GM19397 (cell line): Measurements from ENCODE around the gene ZBTB12.
A peak's percentile ranks its signal among the peaks of the same experiment; 100 is the strongest.
"Not testable (repeated sequence)": the region's sequence is repeated elsewhere in the genome, so short reads cannot be mapped to it uniquely, and the experiment has no call there.

ENCODE experiments used
- ATAC-seq: cut with Tn5 transposase; IDR thresholded peaks from one replicate; pipeline ENCODE4 v1.9.1; 2021; ENCODE audit warnings: mild to moderate bottlenecking, moderate library complexity; ENCODE audit not compliant: unreplicated experiment

The ZBTB12 gene

GRCh38 chr6:31877125-31877650 is 24.7 kb downstream of the ZBTB12 start:
- ATAC-seq, result no peak

- ATAC-seq, result no peak
Measured at GRCh38 chr6:31876357-31876756, 25.5 kb downstream of the ZBTB12 start.

- ATAC-seq, result no peak
Measured at GRCh38 chr6:31875877-31876276, 26.0 kb downstream of the ZBTB12 start.

- no peak for ATAC-seq
Measured at GRCh38 chr6:31874836-31875572, 26.9 kb downstream of the ZBTB12 start.

GRCh38 chr6:31874084-31874670 is 27.7 kb downstream of the ZBTB12 start:
- no peak for ATAC-seq

- ATAC-seq, result no peak
Measured at GRCh38 chr6:31871046-31871659, 30.7 kb downstream of the ZBTB12 start.

GRCh38 chr6:31870385-31870921 is 31.4 kb downstream of the ZBTB12 start:
- no peak for ATAC-seq

- no peak for ATAC-seq
Measured at GRCh38 chr6:31869343-31869742, 32.5 kb downstream of the ZBTB12 start.

- ATAC-seq, result not testable (repeated sequence)
Measured at GRCh38 chr6:31868658-31868971, 33.3 kb downstream of the ZBTB12 start.

- no peak for ATAC-seq
Measured at GRCh38 chr6:31865205-31866118, 36.4 kb downstream of the ZBTB12 start.

- no peak for ATAC-seq
Measured at GRCh38 chr6:31864818-31865204, 37.1 kb downstream of the ZBTB12 start.

- ATAC-seq, result not testable (repeated sequence)
Measured at GRCh38 chr6:31864123-31864562, 37.7 kb downstream of the ZBTB12 start.

GRCh38 chr6:31862344-31863235 is 39.3 kb downstream of the ZBTB12 start, which contains the start of gene NEU1:
Gene NEU1, minus strand, starts transcription at chr6:31862821. Its CDS starts 45 bp downstream, at chr6:31862776.
- ATAC-seq, result peak; percentile 94

- no peak for ATAC-seq
Measured at GRCh38 chr6:31861919-31862343, 40.0 kb downstream of the ZBTB12 start.

GRCh38 chr6:31861150-31861549 is 40.7 kb downstream of the ZBTB12 start:
- ATAC-seq, result no peak

GRCh38 chr6:31860349-31860748 is 41.5 kb downstream of the ZBTB12 start:
- ATAC-seq, result no peak

- no peak for ATAC-seq
Measured at GRCh38 chr6:31859923-31860322, 42.0 kb downstream of the ZBTB12 start.

GRCh38 chr6:31858707-31859106 is 43.2 kb downstream of the ZBTB12 start:
- ATAC-seq, result no peak

GRCh38 chr6:31857774-31858173 is 44.1 kb downstream of the ZBTB12 start:
- not testable (repeated sequence) for ATAC-seq
